Thoracic aorta (tissue), 2 donors: ENCODE measurements around the gene TAB2. TPM values are rescaled to one million over a fixed set of nuclear protein-coding genes. Genes with fewer than 3 reads are reported as not detected.

Experiments used
- ATAC-seq: fragments of 150-250 bp; one replicate; pipeline ENCODE4 v1.8.0; 2017; ENCODE audit warnings: low read depth; ENCODE audit not compliant: insufficient number of reproducible peaks, low FRiP score
- DNase-seq: peaks from one replicate; pipeline ENCODE4 v3.0.0-alpha.2; 2020; ENCODE audit warnings: low spot score
- H3K27ac ChIP-seq, 2 donors: fragments of 200-600 bp; sonication (generic); 1 replicate in 1 of 2; 2 replicates in 1 of 2; pipeline ENCODE4 v1.5.1; 2016; ENCODE audit warnings: mild to moderate bottlenecking in 2 of 2, moderate library complexity in 2 of 2
- H3K27me3 ChIP-seq: fragments of 200-600 bp; sonication (generic); replicated peaks from 2 replicates; pipeline ENCODE4 v1.6.0; 2016; ENCODE audit warnings: mild to moderate bottlenecking; ENCODE audit not compliant: insufficient read depth
- H3K36me3 ChIP-seq: fragments of 200-600 bp; sonication (generic); one replicate; pipeline ENCODE4 v1.5.1; 2016
- H3K4me1 ChIP-seq, 2 donors: fragments of 200-600 bp; sonication (generic); 1 replicate in 1 of 2; 2 replicates in 1 of 2; pipeline versions ENCODE4 v1.5.1 to v1.6.0; 2016; ENCODE audit warnings: low read depth in 2 of 2, mild to moderate bottlenecking in 1 of 2; ENCODE audit not compliant: control insufficient read depth in 1 of 2
- H3K4me3 ChIP-seq: fragments of 200-600 bp; sonication (generic); 2 replicates; pipeline ENCODE4 v1.5.1; 2016; ENCODE audit warnings: mild to moderate bottlenecking
- H3K9me3 ChIP-seq: fragments of 200-600 bp; sonication (generic); 2 replicates; pipeline ENCODE4 v1.5.1; 2016
- total RNA-seq, 2 donors: library from RNA; depleted of rRNA; stranded (reverse); fragments of >200 nt; gene quantifications; one replicate each; pipeline versions ENCODE4 v1.1.0 to v1.2.3, GENCODE V29; 2016
- TF ChIP-seq, protein P1 (sequence below): fragments of 200-600 bp; sonication (generic); IDR thresholded peaks from one replicate; pipeline ENCODE4 v1.5.1; 2019; ENCODE audit warnings: antibody characterized with exemption

TAB2 gene
- total RNA-seq, 2 donors from 2014 or later = 56.0 to 61.7 TPM

DNA sequence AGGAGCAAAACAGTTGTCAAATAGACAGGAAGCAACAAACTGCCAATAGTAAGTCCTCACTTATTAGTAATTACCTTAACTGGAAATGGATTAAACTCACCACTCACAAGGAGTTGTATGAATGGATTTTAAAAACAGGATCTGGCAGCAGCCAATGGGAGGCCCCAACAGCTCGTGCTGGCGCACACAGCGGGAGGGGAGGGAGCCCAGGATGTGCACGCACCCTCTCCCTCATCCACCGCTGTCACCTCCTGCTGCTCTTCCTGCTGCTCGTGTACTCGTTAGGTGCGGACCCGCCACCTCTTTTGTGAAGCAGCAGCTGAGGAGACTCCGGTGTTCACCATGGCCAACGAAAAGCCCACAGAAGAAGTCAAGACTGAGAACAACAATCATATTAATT is 82.5 kb downstream of the TAB2 start, which contains the start of gene SUMO4:
Gene SUMO4, plus strand, starts transcription at position 213 of the 400 bp plus-strand sequence. Its CDS starts 130 bp downstream, at position 343.
- Histone ChIP-seq H3K4me1 (no peaks in the 10 kb centered on the region), H3K27ac (no peak within 1 kb of the TSS), H3K4me3 (no peak within 1 kb of the TSS), H3K27me3 (no peaks in the 10 kb centered on the region), H3K9me3 (no peaks in the 10 kb centered on the region), H3K36me3 (peaks cover 7% of the 10 kb centered on the region)
- ATAC-seq (no peak), DNase-seq (no peak)
- TF ChIP-seq, protein P1, sequence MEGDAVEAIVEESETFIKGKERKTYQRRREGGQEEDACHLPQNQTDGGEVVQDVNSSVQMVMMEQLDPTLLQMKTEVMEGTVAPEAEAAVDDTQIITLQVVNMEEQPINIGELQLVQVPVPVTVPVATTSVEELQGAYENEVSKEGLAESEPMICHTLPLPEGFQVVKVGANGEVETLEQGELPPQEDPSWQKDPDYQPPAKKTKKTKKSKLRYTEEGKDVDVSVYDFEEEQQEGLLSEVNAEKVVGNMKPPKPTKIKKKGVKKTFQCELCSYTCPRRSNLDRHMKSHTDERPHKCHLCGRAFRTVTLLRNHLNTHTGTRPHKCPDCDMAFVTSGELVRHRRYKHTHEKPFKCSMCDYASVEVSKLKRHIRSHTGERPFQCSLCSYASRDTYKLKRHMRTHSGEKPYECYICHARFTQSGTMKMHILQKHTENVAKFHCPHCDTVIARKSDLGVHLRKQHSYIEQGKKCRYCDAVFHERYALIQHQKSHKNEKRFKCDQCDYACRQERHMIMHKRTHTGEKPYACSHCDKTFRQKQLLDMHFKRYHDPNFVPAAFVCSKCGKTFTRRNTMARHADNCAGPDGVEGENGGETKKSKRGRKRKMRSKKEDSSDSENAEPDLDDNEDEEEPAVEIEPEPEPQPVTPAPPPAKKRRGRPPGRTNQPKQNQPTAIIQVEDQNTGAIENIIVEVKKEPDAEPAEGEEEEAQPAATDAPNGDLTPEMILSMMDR = no peak

DNA sequence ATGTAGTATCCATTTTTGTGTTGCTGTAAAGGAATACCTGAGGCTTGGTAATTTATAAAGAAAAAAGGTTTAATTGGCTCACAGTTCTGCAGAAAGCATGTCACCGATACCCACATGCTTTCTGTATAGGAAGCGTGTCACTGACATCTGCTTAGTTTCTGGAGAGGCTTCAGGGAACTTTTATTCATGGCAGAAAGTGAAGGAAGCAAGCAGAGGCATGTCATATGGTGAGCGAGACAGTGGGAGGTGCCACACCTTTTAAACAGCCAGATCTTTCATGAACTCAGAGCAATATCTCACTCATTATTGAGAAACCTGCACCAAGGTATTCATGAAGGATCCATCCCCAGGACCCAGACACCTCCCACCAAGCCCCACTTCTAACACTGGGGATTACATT is 86.0 kb downstream of the TAB2 start:
- peaks cover 7% of the 10 kb centered on the region for H3K36me3 ChIP-seq
- H3K4me1 ChIP-seq = no peaks in the 10 kb centered on the region
- TF ChIP-seq, protein P1 = no peak
- no peak overlapping the region for H3K27ac ChIP-seq
- H3K9me3 ChIP-seq = no peaks in the 10 kb centered on the region
- no peaks in the 10 kb centered on the region for H3K27me3 ChIP-seq
- no peak overlapping the region for H3K4me3 ChIP-seq
- ATAC-seq (no peak), DNase-seq (no peak)

DNA sequence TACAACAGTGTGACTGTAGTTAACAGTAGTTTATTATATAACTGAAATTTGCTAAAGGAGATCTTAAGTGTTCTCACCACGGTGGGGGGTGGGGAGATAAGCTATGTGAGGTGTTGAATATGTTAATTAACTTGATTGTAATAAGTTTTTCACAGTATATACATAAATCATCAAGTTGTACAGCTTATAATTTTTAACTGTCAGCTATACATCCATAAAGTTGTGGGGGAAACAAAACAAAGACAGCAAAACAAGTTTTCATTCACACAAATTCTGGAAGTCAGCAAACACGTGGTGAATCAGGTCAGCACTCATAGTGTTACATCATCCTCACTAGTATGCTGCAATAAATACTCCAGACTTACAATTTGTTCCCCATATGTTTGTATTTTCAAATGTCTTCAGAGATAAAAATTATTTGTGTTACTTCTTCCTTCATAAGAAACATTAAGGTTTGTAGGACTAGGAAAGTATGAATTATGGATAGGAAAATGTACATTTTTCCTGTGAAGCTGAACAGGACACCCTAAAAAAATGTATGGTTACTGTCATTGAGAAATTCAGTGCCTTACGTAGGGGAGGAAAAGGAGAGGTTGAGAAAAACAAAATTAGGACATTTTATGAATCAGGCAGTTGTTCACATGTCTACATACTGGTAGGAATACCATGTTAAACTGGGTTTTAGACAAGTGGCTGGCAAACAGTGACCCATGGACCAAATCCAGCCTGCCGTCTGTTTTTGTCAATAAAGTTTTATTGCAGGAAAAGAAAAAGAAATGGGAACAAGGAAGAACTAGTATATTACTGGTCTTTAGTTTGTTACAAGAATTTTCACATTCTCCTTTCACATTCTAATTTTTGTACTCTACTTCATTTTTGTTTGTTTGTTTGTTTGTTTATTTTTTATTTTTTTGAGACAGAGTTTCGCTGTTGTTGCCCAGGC is 88.6 kb downstream of the TAB2 start:
- Histone ChIP-seq H3K27me3 (no peaks in the 10 kb centered on the region), H3K4me1 (no peaks in the 10 kb centered on the region), H3K27ac (no peak overlapping the region), H3K4me3 (no peak overlapping the region), H3K9me3 (no peaks in the 10 kb centered on the region), H3K36me3 (peaks cover 7% of the 10 kb centered on the region)
- TF ChIP-seq, protein P1 = no peak
- DNase-seq (no peak), ATAC-seq (no peak)

DNA sequence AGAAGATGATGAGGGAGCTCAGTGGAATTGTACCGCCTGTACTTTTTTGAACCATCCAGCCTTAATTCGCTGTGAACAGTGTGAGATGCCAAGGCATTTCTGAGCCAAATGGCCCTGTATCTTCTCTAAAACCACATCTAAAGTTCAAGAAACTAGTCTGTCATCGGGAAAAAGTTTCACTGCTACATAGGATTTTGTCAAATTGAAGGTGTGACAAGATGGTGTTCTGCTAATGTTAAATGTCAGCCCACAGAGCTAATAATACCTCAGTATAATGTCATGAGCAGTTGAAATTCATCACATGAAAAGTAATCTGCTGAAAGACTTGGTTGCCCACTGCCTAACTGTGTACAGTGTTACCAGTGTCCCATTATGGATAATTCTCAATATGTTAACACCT is 92.1 kb downstream of the TAB2 start:
- H3K9me3 ChIP-seq = no peaks in the 10 kb centered on the region
- no peaks in the 10 kb centered on the region for H3K27me3 ChIP-seq
- H3K4me1 ChIP-seq = no peaks in the 10 kb centered on the region
- TF ChIP-seq, protein P1 = no peak
- peaks cover 7% of the 10 kb centered on the region for H3K36me3 ChIP-seq
- no peak overlapping the region for H3K4me3 ChIP-seq
- ATAC-seq (no peak), DNase-seq (no peak)
- H3K27ac ChIP-seq = no peak overlapping the region

DNA sequence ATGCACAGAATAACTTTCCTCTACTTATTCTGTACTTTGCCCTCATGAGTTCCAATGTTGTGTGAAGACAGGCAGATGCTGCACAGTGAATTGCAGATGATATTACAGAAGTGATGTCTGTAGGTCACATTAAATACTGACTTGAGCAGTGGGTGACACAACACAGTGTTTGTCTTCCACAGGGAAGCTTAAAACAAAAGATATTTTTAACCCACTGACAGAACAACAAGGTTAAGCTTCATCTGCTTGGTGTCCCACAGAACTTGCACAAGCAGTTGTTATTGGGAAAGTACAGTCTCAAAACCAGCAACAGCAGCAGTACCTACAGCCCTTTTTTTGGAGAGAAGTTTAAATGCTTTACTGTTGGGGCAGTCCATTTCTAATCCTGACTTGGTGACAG is 93.0 kb downstream of the TAB2 start:
- ATAC-seq (no peak), DNase-seq (no peak)
- no peaks in the 10 kb centered on the region for H3K27me3 ChIP-seq
- no peaks in the 10 kb centered on the region for H3K9me3 ChIP-seq
- TF ChIP-seq, protein P1 = no peak
- H3K4me3 ChIP-seq = no peak overlapping the region
- H3K27ac ChIP-seq = no peak overlapping the region
- H3K4me1 ChIP-seq = no peaks in the 10 kb centered on the region
- H3K36me3 ChIP-seq = peaks cover 7% of the 10 kb centered on the region
